Uterus (tissue), 2 donors: Measurements from ENCODE around the gene TMEM200A.

Source experiments
- CTCF ChIP-seq, 4 experiments: fragments of 200-600 bp in 2 of 4; fragments of 450-650 bp in 2 of 4; sonication (generic) in 2 of 4; IDR thresholded peaks; one replicate each; pipeline ENCODE4 v1.5.1; 2016 to 2019; ENCODE audit warnings: antibody characterized with exemption in 4 of 4, mild to moderate bottlenecking in 2 of 4, moderate library complexity in 1 of 4
- POLR2A ChIP-seq, 2 donors: fragments of 450-650 bp; IDR thresholded peaks; one replicate each; pipeline ENCODE4 v1.6.1; 2016; ENCODE audit warnings: antibody characterized with exemption in 2 of 2, mild to moderate bottlenecking in 1 of 2, moderate library complexity in 1 of 2

- TF ChIP-seq CTCF (IDR thresholded peaks at IDR 0.05): no peak
- no peak for TF ChIP-seq POLR2A (IDR thresholded peaks at IDR 0.05)
Measured at GRCh38 chr6:130364224-130364780, 1.5 kb upstream of the TMEM200A start.
